Hematopoietic multipotent progenitor cell treated with erythropoietin and hydrocortisone succinate and interleukin-3 and kit ligand, for 6 days (in vitro differentiated cells): Measurements from ENCODE around the gene LSM2.
A peak's percentile ranks its signal among the peaks of the same experiment; 100 is the strongest.

ENCODE experiments used
- DNase-seq: peaks from one replicate; pipeline ENCODE4 v3.0.0-alpha.2; 2015

Gene LSM2

DNA sequence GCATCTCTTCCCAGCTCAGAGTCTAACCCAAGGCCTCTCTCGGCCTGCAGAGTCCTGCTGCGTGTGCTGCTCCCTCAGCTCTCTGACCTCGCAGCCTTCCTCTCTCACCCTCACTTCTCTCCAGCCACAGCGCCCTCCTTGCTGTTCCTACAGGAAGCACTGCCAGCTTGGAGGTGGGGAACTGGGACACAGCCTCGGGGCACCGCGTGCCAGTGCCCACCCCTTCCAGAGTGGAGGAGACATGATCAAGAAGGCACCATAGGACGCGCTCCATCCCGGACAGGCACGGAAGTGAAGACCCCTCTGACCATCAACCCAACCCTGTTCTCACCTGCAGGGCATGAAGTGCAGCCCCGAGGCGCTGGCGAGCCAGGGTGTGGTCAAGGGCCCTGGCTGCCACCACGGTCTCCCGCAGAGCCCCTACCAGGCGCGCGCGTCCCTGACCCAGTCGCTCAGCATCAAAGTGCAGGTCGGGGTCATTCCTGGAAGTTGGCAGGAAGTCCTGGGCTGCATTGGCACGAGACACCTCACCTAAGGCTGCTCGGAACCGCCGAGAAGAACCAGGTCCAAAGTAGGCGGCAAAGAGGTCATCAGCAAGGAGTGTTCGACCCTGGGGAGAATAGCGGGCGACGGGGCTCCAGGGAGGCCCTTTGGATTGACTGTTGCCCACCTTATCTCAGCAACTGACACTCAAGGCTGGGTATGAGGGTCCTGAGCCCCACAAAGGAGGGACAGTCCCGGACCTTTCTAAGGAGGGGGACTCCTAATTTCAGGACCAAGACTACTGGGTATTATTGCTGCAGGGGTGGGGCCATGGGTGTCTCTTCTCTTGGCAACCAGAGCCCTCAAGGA, 30.9 kb downstream of the LSM2 start:
- DNase-seq = no peak

DNA sequence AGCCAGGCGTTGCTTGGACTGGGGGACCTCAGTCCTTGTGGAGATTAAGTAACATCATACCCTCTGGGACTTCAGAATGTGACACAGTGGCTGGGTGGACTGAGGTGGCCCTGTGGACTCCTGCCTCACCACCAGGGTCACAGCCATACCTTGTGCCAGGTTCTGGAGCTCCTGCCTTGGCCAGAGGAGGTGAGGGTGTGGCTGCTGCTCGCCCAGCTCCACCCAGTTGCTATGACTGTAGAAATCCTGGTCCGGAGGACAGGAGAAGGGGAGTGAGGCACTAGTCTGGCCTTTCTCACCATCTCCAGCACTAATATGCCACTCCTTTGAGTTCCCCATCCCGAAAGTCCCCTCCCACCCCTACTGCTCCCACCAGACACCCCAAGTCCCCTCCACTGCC, 31.6 kb downstream of the LSM2 start:
- no peak for DNase-seq

DNA sequence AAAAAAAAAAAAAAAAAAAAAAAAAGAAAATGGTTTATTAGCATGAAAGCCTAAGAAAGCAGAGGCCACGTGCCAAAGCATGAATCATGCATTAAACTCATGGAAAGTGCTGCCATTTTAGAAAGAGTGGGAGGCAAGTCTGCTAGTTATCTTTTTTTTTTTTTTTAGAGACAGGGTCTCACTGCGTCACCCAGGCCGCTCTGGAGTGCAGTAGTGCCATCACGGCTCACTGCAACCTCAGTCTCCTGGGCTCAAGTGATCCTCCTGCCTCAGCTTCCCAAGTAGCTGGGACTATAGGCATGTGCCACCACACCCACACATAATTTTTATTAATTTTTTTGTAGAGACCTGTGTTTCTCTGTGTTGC, 34.8 kb downstream of the LSM2 start:
- peak; percentile 38 for DNase-seq

- DNase-seq = no peak
These were observed 35.9 kb downstream of the LSM2 start for GRCh38 chr6:31770860-31771259.

DNA sequence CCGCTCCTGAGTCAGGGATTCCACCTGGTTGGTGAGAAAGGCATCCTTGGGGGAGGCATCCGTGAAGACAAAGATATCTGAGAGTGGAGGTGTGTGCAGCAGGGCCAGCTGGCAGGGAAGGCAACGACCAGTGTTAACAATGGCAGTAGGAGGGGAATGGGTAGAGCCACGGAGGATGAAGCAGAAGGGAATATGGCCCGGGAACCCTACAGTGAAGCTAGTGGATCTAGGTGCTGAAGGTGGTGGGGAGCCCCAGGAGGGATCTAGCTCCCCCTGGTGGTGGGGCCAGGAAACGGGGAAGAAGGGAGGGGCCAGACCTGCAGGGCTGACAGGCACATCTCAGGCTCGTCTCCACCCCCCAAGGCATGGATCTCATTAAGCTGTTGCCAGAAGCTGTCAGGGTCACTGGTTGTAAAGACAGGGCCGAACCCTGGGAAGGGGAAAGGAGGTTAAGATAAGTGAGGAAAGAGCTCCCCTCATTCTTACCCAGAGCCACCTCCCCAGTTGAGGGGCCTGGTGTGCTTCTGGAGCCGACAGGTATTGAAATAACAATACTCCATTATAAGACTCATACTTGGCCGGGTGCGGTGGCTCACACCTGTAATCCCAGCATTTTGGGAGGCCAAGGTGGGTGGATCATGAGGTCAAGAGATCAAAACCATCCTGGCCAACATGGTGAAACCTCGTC, 36.9 kb downstream of the LSM2 start:
- DNase-seq = peak; percentile 90

GRCh38 chr6:31768363-31769257, 38.2 kb downstream of the LSM2 start:
- no peak for DNase-seq

- DNase-seq = no peak
These were observed 39.6 kb downstream of the LSM2 start for GRCh38 chr6:31767096-31767645.

GRCh38 chr6:31765910-31766794, 40.6 kb downstream of the LSM2 start:
- no peak for DNase-seq

GRCh38 chr6:31765559-31765909, 41.2 kb downstream of the LSM2 start:
- DNase-seq = no peak

- DNase-seq = no peak
These were observed 42.6 kb downstream of the LSM2 start for GRCh38 chr6:31764198-31764597.

DNA sequence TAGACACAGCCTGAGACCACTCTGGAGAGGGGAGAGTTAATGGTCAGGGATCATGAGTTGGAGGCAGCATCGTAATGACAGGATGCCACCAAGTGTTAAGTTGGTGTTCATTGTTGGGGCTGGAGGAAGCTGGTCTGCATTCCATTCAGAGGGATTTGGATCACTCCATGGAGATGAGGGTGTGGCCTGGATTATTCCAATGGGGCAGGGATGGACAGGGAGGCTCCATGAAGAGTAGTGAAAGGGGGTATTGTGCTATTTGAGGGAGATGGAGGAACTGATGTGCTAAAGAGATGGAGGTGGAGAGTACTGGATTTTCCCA, 43.2 kb downstream of the LSM2 start:
- no peak for DNase-seq

DNA sequence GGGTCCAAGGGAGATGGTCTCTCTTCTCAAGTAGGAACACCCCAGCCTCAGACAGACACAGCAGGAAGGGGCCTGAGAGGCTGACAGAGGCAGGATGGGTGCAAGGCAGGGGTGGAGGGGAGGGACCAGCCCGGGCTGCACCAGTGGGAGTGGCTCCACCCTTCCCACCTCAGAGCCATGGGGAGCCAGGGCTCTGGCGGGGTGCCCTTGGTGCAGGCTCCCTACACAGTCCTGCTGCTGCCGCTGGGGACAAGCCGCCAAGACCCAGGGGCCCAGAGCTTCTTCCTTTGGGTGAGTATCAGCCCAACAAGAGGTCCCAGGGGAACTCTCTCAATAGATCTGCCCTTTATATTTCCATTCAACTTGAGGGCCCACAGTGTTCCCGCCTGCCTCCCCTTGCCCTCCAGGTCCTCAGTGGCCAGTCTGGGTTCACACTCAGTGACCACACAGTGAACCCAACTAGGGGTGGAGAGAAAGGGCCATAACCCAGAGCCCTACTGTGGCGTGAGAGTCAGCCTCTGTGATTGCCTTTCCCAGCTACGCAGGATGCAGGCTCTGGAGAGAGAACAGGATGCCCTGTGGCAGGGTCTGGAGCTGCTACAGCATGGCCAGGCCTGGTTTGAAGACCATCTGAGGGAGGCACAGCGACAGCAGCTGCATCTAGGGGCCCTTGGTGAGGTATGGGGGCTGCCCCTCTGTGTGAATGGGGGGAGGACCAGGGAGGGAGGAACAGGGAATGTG, 43.7 kb downstream of the LSM2 start:
- DNase-seq = no peak

- DNase-seq = no peak
These were observed 44.4 kb downstream of the LSM2 start, which contains the start of gene SAPCD1 for GRCh38 chr6:31762356-31762755. TSS of gene SAPCD1 (plus strand) at chr6:31762656. CDS start at chr6:31763055, 399 bp downstream.

- DNase-seq = no peak
These were observed 45.4 kb downstream of the LSM2 start for GRCh38 chr6:31761343-31761742.

- DNase-seq = no peak
These were observed 46.0 kb downstream of the LSM2 start for GRCh38 chr6:31760790-31761189.

DNA sequence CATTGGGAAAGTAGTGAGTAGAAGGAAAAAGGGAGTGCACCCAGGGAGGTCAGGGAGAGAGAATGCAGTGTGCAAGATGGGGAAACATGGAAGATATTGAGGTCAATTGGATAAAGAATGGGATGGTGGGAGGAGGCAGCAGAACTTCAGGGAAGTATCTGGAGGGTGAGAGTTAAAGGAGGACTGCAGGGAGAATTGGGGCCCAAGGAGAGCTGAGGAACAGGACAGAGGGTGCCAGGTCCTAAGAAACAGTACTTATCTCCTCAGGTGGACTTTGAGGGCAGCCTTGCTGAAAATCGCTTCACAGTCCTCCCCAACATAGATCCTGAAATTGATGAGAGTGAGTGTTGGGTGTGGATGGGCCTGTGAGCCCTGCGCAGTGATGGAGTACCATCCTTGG, 48.5 kb downstream of the LSM2 start:
- DNase-seq = no peak

GRCh38 chr6:31752739-31753319, 53.9 kb downstream of the LSM2 start:
- no peak for DNase-seq

DNA sequence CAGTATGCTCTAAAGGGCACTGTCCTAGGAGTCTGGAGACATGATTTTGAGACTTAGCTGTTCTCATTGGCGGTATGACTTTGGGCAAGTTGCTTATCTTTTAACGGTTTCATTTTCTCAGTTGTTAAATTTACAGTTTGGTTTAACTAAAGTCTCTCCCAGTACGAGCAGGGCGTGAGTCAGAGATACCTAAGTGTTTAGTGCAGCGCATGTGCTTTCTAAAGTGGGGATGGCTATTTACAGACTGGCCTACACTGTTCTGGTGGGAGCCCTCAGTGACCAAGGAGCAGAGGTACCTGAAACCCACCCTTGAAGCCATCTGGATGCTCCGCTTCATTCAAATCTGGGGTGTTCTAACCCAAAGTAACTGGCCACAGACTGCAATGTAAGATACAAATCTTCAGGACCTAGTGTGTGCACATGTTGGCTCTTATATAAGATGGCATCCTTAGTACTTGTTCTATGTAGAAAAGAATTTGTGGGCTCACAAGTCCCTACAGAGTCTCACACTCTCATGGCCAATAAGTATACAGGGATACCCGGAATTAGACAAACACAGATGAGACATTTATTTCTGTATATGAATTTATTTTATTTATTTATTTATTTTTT, 56.2 kb downstream of the LSM2 start:
- no peak for DNase-seq

- DNase-seq = no peak
These were observed 57.3 kb downstream of the LSM2 start for GRCh38 chr6:31749301-31750036.
